ENCODE data around the gene SNCA. TPM values are rescaled to one million over a fixed set of nuclear protein-coding genes. Genes with fewer than 3 reads are reported as not detected.
A peak's percentile ranks its signal among the peaks of the same experiment; 100 is the strongest.

SNCA gene
- total RNA-seq = 3.1 to 5.0 TPM (median 3.9 TPM) in 3 replicates
- long read RNA-seq, transcript SNCA-205 (6 exons, 1,290 nt) = major isoform, 6 of 10 reads
- long read RNA-seq, partial matches to known transcripts = 0 of 10 reads
- long read RNA-seq, other reads (novel, unspliced or antisense) = 0 of 10 reads

- peaks cover 2% of the 10 kb centered on the region for H3K36me3 Mint-ChIP-seq (ENCODE audit: low read depth)
- TF ChIP-seq, protein P1, sequence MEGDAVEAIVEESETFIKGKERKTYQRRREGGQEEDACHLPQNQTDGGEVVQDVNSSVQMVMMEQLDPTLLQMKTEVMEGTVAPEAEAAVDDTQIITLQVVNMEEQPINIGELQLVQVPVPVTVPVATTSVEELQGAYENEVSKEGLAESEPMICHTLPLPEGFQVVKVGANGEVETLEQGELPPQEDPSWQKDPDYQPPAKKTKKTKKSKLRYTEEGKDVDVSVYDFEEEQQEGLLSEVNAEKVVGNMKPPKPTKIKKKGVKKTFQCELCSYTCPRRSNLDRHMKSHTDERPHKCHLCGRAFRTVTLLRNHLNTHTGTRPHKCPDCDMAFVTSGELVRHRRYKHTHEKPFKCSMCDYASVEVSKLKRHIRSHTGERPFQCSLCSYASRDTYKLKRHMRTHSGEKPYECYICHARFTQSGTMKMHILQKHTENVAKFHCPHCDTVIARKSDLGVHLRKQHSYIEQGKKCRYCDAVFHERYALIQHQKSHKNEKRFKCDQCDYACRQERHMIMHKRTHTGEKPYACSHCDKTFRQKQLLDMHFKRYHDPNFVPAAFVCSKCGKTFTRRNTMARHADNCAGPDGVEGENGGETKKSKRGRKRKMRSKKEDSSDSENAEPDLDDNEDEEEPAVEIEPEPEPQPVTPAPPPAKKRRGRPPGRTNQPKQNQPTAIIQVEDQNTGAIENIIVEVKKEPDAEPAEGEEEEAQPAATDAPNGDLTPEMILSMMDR (IDR thresholded peaks at IDR 0.05) = no peak
- peaks cover 16% of the 10 kb centered on the region for H3K4me1 Mint-ChIP-seq (ENCODE audit: low read depth)
- peak within 1 kb of the TSS; percentile 79 for H3K4me3 Mint-ChIP-seq (ENCODE audit: unreplicated experiment)
- peaks cover 14% of the 10 kb centered on the region for H3K27me3 Mint-ChIP-seq (ENCODE audit: low read depth)
- no peak for DNase-seq (ENCODE audit: low spot score)
- peak within 1 kb of the TSS; percentile 60 for H3K27ac Mint-ChIP-seq (ENCODE audit: unreplicated experiment)
- H3K9me3 Mint-ChIP-seq (ENCODE audit: low read depth) = no peaks in the 10 kb centered on the region
Measured at GRCh38 chr4:89836897-89837384, at the start of gene SNCA. Gene SNCA, minus strand, starts transcription at chr4:89837161. Its CDS starts 1,494 bp downstream, at chr4:89835667.

- Mint-ChIP-seq H3K27me3 (ENCODE audit: low read depth) (peaks cover 1% of the 10 kb centered on the region), H3K27ac (ENCODE audit: unreplicated experiment) (no peak overlapping the region), H3K4me3 (ENCODE audit: unreplicated experiment) (no peak overlapping the region), H3K9me3 (ENCODE audit: low read depth) (peaks cover 2% of the 10 kb centered on the region), H3K36me3 (ENCODE audit: low read depth) (no peaks in the 10 kb centered on the region), H3K4me1 (ENCODE audit: low read depth) (peaks cover 8% of the 10 kb centered on the region)
- no peak for DNase-seq (ENCODE audit: low spot score)
- TF ChIP-seq, protein P1 (IDR thresholded peaks at IDR 0.05) = no peak
Measured at GRCh38 chr4:89879215-89879614, 42.3 kb upstream of the SNCA start.

DNA sequence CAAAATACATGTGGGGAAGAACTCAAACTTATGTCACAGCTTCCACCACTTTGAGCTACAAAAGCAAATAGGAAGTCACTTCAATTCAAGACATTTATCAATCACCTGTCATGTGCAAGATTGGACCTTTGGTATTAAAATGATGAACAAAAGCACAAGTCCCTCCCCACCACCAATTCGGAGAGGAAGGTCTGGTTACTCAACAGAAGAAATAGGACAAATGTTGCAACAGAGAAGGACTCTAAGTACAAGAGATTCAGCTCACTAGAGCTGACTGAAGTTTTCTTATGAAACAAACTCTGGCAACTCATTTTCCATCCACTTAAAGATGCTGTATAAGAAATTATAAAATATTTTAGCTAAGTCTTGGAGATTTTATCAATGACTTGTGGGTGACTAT is 41.6 kb upstream of the SNCA start:
- DNase-seq (ENCODE audit: low spot score) = no peak
- TF ChIP-seq, protein P1 (IDR thresholded peaks at IDR 0.05) = no peak
- Mint-ChIP-seq H3K9me3 (ENCODE audit: low read depth) (peaks cover 2% of the 10 kb centered on the region), H3K4me1 (ENCODE audit: low read depth) (peaks cover 8% of the 10 kb centered on the region), H3K27me3 (ENCODE audit: low read depth) (peaks cover 1% of the 10 kb centered on the region), H3K27ac (ENCODE audit: unreplicated experiment) (no peak overlapping the region), H3K4me3 (ENCODE audit: unreplicated experiment) (no peak overlapping the region), H3K36me3 (ENCODE audit: low read depth) (no peaks in the 10 kb centered on the region)

GRCh38 chr4:89876548-89876947 is 39.6 kb upstream of the SNCA start:
- Mint-ChIP-seq H3K4me1 (ENCODE audit: low read depth) (peaks cover 8% of the 10 kb centered on the region), H3K4me3 (ENCODE audit: unreplicated experiment) (no peak overlapping the region), H3K27me3 (ENCODE audit: low read depth) (no peaks in the 10 kb centered on the region), H3K36me3 (ENCODE audit: low read depth) (no peaks in the 10 kb centered on the region), H3K27ac (ENCODE audit: unreplicated experiment) (no peak overlapping the region), H3K9me3 (ENCODE audit: low read depth) (no peaks in the 10 kb centered on the region)
- DNase-seq (ENCODE audit: low spot score) = no peak
- TF ChIP-seq, protein P1 (IDR thresholded peaks at IDR 0.05) = no peak

GRCh38 chr4:89871211-89871610 is 34.2 kb upstream of the SNCA start:
- H3K4me3 Mint-ChIP-seq (ENCODE audit: unreplicated experiment) = no peak overlapping the region
- DNase-seq (ENCODE audit: low spot score) = no peak
- peaks cover 6% of the 10 kb centered on the region for H3K9me3 Mint-ChIP-seq (ENCODE audit: low read depth)
- TF ChIP-seq, protein P1 (IDR thresholded peaks at IDR 0.05) = no peak
- peaks cover 5% of the 10 kb centered on the region for H3K4me1 Mint-ChIP-seq (ENCODE audit: low read depth)
- peaks cover 1% of the 10 kb centered on the region for H3K36me3 Mint-ChIP-seq (ENCODE audit: low read depth)
- no peaks in the 10 kb centered on the region for H3K27me3 Mint-ChIP-seq (ENCODE audit: low read depth)
- H3K27ac Mint-ChIP-seq (ENCODE audit: unreplicated experiment) = no peak overlapping the region
